K562 (cell line): Measurements from ENCODE around the gene MAPT. TPM values are rescaled to one million over a fixed set of nuclear protein-coding genes. Genes with fewer than 3 reads are reported as not detected.

ENCODE experiments used
- CBX3 ChIP-seq, 2 experiments: IDR thresholded peaks; 1 replicate in 1 of 2; 2 replicates in 1 of 2; pipeline ENCODE4 v1.6.1; 2012; ENCODE audit warnings: inconsistent platforms in 2 of 2, low read length in 2 of 2, borderline replicate concordance in 1 of 2, control low read depth in 1 of 2
- CEBPG ChIP-seq, 3 experiments: fragments of 200-800 bp in 1 of 3; sonication (Bioruptor generic) in 1 of 3; sonication (generic) in 1 of 3; formaldehyde crosslinking in 1 of 3; IDR thresholded peaks in 2 of 3; conservative IDR thresholded peaks in 1 of 3; 2 replicates each; pipeline versions ENCODE4 v1.6.1 to v1.8.0; 2016 to 2022; ENCODE audit warnings: missing compliant biosample characterization in 2 of 3, missing genetic modification characterization in 2 of 3, mild to moderate bottlenecking in 1 of 3, missing genetic modification reagents in 1 of 3
- ELF4 ChIP-seq: fragments of 450-650 bp; formaldehyde crosslinking; IDR thresholded peaks from 2 replicates; pipeline ENCODE4 v1.4.0; 2022; ENCODE audit warnings: missing genetic modification characterization
- MAFK ChIP-seq: IDR thresholded peaks from 2 replicates; pipeline ENCODE4 v1.6.1; 2011; ENCODE audit warnings: low read length, improper control_type of control experiment
- MCM7 ChIP-seq, 2 experiments: fragments of 450-650 bp; IDR thresholded peaks; 2 replicates each; pipeline ENCODE4 v1.6.1; 2016 to 2018
- MGA ChIP-seq: fragments of 450-650 bp; IDR thresholded peaks from 2 replicates; pipeline ENCODE4 v1.6.1; 2016; ENCODE audit warnings: mild to moderate bottlenecking, moderate library complexity
- MTA1 ChIP-seq: fragments of 450-650 bp; IDR thresholded peaks from 2 replicates; pipeline ENCODE4 v1.6.1; 2017; ENCODE audit warnings: borderline replicate concordance
- MYBL2 ChIP-seq, 2 experiments: fragments of 450-650 bp in 1 of 2; sonication (generic) in 1 of 2; formaldehyde crosslinking in 1 of 2; IDR thresholded peaks; 2 replicates each; pipeline versions ENCODE4 v1.6.1 to v1.8.1; 2017 to 2022; ENCODE audit warnings: borderline replicate concordance in 1 of 2, inconsistent platforms in 1 of 2, low read depth in 1 of 2, mild to moderate bottlenecking in 1 of 2, missing genetic modification reagents in 1 of 2, moderate library complexity in 1 of 2
- RBM34 ChIP-seq: fragments of 200-400 bp; formaldehyde crosslinking; IDR thresholded peaks from 2 replicates; pipeline ENCODE4 v1.6.1; 2018; ENCODE audit warnings: low read length, borderline replicate concordance; ENCODE audit not compliant: insufficient read depth
- TBL1XR1 ChIP-seq, 2 experiments: IDR thresholded peaks; 2 replicates each; pipeline ENCODE4 v1.6.1; 2012; ENCODE audit warnings: improper control_type of control experiment in 2 of 2, low read length in 2 of 2, mild to moderate bottlenecking in 1 of 2
- ZNF398 ChIP-seq: fragments of 250-450 bp; sonication (Bioruptor Pico); IDR thresholded peaks from 2 replicates; pipeline ENCODE4 v1.8.0; 2021; ENCODE audit warnings: moderate library complexity, mild to moderate bottlenecking, inconsistent platforms
- ZNF695 ChIP-seq: fragments of 450-650 bp; formaldehyde crosslinking; IDR thresholded peaks from 2 replicates; pipeline ENCODE4 v1.4.0; 2020; ENCODE audit warnings: mild to moderate bottlenecking, moderate library complexity
- polyA plus RNA-seq, 8 experiments: library from polyadenylated mRNA; depleted of rRNA in 4 of 8; stranded (reverse) in 5 of 8; unstranded in 3 of 8; fragments of >200 nt; fragmentation: Nextera tagmentation in 2 of 8; fragmentation: Illumina TruSeq in 1 of 8; extraction: Ambion mirVana in 2 of 8; extraction: Trizol in 1 of 8; gene quantifications; 2 replicates each; pipeline versions ENCODE4 v1.2.1 to v1.2.3, GENCODE V29; 2011 to 2014; ENCODE audit warnings: inconsistent platforms in 1 of 8, missing spikeins in 1 of 8
- total RNA-seq, 7 experiments: library from RNA; depleted of rRNA in 6 of 7; stranded (reverse); fragments of >200 nt in 6 of 7; fragmentation: Illumina TruSeq in 2 of 7; extraction: Trizol in 2 of 7; gene quantifications; 2 replicates each; pipeline versions ENCODE4 v1.2.1 to v1.2.3, GENCODE V29; 2011 to 2021; ENCODE audit warnings: low replicate concordance in 1 of 7

The MAPT gene
- total and polyA plus RNA-seq, 9 of the 15 experiments (the other 6 are each of a cell fraction or from before 2014, with no cell fraction given): 0.04 to 1.1 (median 0.36) TPM

GRCh38 chr17:45948881-45949624 lies 54.7 kb downstream of the MAPT start (continued):
- TF ChIP-seq MGA (peak; percentile 69), MTA1 (no peak), CBX3 (IDR thresholded peaks at IDR 0.05; ENCODE audit: borderline replicate concordance in 1 of 2, low read length in 2 of 2) (peak in 1 of 2 experiments; percentile 59; a peak in 1 of 3 replicates), ZNF695 (no peak), MYBL2 (IDR thresholded peaks at IDR 0.05; ENCODE audit: low read depth) (no peak), MYBL2 (CRISPR knock-in tag; IDR thresholded peaks at IDR 0.05; ENCODE audit: borderline replicate concordance) (no peak), ELF4 (no peak), ZNF398 (no peak), CEBPG (CRISPR knock-in tag; IDR thresholded peaks at IDR 0.05) (no peak), CEBPG (tag; conservative IDR thresholded peaks at IDR 0.05 in 1 of 2, IDR thresholded peaks at IDR 0.05 in 1 of 2) (no peak), RBM34 (no peak), MCM7 (IDR thresholded peaks at IDR 0.05) (no peak), TBL1XR1 (IDR thresholded peaks at IDR 0.05; ENCODE audit: low read length in 2 of 2) (no peak), MAFK (peak; percentile 93)
